HG03378 (cell line): ENCODE data around the gene FYN.
"Not testable (repeated sequence)": the region's sequence is repeated elsewhere in the genome, so short reads cannot be mapped to it uniquely, and the experiment has no call there.

ENCODE experiments used
- ATAC-seq: cut with Tn5 transposase; IDR thresholded peaks from one replicate; pipeline ENCODE4 v1.9.1; 2021; ENCODE audit warnings: mild to moderate bottlenecking, moderate library complexity; ENCODE audit not compliant: unreplicated experiment

FYN gene

DNA sequence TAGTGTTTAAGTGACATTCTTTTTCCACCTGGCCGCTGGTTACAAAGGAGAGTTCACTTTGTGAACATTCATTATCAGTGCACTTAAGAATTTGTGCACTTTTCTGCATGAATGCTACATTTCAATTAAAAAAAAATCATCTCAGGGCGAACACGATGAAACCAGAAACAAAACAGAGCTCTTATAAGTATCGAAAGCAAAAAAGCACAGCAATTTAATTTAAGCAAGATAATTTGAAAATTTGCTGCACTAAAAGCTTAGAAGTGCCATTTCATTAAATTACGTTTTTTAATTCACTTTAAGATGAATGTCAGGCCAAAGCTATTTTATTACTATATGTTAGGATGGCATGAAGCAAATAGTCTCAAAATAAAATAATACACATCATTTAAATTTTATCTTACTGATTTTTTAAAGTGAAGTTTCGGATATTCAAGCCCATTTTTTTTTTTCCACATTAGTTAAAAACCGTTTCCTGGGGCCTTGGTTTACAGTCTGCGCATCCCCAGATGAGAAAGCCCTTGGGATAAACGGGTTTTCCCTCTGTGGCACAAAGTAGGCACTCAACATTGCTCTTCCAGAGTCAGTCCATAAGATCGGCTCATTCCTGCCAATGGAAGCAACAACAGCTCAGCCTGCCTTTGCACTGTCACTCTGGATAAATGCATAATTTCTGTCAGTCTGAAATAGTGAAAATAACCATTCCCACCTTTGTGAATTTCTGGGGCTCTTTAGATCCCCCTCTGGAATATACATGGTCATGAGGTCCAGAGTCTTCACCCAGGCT lies 80.1 kb downstream of the FYN start:
- no peak for ATAC-seq

DNA sequence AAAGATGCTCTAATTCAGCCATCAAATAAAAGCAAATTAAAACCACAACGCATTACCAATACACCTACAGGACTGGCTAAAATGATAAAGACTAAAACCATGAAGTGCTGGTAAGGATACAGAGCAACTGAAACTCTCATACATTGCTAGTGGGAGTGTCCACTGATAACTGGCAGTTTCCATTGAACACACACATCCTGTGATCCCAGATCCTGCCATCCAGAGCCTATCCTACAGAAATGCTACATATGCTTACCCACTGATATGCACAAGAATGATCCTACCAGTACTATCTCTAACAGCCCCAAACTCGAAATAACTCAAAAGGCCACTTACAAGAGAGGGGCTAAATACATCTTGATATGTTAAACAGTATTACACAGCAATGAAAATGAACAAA lies 81.0 kb downstream of the FYN start:
- no peak for ATAC-seq

DNA sequence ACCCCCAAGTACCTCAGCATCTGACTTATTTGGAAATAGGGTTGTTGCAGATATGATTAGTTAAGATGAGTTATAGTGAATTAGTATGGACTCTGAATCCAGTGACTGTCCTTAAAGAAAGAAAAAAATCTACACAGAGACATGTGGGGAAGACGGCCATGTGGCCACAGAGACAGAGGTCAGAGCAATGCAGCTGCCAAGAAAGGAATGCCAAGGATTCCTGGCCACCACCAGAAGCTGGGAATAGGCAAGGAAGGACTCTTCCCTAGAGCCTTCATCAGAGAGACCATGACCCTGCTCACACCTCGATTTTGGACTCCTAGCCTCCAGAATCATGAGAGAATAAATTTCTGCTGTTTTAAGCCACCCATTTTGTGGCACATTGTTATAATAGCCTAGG lies 81.8 kb downstream of the FYN start:
- no peak for ATAC-seq

DNA sequence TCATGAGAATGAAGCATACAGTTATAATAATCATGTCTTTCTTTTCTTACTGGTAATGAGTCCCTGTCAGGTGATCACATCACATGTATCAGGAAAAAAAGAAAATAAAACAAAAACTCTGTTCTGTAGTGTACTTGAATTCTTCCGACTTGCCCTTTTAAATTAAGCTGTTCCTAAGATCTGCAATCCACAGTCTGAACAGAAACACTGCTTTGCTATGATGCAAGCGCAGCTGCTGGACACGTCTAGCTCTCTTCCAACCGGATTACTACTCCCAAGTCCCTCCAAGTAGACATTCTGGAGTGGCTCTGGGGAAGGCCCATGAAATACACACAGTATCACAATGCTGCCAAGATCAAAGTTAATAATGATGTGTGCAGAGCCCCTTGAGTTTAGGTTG lies 83.7 kb downstream of the FYN start:
- ATAC-seq, result no peak

DNA sequence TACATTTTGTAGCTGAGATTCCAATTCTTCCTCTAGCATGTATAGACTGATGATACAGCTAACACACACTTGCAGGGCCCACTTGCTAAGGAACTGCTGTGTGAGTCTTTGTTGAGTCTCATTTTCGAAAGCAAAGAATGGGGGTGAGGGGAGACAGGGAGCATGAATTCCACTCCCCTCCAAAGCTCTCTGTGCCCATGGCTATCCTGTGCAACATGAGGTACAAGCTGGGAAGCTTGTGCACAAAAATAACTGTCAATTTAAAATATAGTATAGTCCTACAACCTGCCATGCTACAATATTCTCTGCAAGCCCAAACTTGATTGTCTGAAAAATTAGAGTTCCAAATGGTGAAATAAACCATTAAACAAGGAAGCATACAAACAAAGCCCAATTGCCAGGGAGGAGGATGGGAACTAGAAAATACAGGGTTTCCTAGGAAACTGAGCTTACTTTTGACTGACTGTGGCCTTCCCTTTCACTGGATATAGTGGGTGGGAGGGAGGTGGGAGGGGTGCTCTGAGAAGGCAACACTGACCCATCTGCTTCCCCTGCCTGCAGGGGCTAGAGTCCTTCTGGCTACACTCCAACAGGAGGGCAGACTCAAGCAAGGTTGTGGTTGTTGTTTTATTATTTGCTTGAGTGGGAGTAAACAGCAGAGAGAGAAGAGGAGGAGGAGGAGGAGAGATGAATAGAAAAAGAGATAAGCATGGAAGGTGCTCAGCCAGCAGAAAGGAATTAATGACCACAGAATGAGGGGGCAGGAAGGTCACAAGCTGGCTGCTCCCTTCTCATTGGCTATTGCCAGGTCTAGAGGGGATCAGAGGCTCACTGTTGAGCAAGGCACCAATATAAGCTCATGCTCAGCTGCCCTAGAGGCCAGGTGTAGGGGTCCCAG lies 84.6 kb downstream of the FYN start:
- ATAC-seq, result no peak

DNA sequence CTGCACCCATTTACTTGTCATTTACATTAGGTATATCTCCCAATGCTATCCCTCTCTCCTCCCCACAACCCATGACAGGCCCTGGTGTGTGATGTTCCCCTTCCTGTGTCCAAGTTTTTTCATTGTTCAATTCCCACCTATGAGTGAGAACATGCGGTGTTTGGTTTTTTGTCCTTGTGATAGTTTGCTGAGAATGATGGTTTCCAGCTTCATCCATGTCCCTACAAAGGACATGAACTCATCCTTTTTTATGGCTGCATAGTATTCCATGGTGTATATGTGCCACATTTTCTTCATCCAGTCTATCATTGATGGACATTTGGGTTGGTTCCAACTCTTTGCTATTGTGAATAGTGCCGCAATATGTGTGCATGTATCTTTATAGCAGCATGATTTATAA lies 87.1 kb downstream of the FYN start:
- not testable (repeated sequence) for ATAC-seq

DNA sequence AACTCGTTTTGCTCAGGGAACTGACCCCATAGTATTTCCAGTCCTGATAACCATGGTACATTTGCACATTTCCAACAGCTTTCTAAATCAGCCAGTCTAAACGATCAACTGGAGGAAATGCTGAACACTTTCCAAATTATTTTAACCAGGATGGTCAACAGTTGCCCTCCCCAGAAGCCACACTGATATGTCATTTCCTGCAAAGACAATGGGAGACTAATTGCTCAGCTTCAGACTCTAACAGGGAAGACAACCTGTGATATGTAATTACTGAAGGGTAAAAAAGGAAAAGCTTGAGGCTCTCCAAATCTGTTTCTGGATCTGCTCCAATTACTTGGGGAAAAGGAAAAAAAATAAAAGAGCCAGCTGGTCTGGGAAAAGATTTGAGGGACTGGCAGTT lies 88.8 kb downstream of the FYN start:
- no peak for ATAC-seq

DNA sequence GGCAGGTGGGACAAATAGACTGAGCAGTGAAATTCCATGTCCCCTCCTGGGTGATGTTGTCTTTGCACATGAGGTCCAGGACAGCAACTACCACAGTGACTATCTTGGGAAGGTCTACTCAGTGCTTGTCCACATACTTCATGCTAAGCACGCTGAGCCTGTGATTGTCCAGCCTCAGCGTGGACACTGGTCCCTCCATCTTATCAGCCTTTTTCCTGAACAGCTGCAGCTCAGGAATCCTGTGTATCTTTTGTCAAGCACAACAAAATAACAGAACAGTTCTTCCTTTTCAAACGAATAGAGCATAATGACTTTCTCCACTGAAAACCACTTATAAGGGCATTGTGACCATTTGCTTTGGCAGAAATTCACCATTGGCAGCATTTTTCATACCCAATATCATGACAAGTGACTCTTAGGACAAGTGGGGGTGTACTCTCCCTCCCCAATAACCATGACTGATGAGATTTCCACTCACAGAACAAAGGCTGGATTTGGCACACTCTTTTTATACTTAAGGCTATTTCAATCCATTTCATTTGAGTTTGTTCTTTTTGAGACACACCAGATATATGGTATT lies 90.3 kb downstream of the FYN start:
- ATAC-seq, result no peak

DNA sequence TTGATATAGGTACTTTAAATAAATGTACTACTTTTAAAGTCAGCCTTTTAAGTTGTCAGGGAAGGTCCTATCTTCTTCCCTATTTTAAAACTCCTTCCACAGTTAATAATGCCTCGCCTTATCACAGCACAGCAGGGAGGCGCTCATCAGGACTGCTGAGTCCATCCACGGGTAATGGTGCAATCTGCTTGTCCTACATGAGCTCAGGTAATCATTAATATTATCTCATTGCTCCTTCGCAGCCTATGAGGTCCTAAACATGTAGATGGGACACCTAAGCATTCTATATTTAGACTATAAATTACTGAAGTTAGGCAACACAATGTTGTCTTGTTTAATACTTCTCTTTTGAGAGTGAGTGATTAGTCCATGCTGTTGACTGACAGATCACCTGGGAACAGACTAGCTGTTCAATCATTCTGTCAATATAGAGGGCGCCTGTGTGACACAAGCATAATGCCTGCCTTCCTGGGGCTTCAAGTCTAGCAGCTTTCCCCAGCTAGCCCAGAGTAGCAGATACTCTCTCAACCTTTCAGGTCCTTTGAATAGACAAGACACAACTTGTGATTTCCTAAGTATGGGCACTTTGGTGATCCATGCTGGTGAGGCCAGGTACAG lies 91.0 kb downstream of the FYN start:
- no peak for ATAC-seq

DNA sequence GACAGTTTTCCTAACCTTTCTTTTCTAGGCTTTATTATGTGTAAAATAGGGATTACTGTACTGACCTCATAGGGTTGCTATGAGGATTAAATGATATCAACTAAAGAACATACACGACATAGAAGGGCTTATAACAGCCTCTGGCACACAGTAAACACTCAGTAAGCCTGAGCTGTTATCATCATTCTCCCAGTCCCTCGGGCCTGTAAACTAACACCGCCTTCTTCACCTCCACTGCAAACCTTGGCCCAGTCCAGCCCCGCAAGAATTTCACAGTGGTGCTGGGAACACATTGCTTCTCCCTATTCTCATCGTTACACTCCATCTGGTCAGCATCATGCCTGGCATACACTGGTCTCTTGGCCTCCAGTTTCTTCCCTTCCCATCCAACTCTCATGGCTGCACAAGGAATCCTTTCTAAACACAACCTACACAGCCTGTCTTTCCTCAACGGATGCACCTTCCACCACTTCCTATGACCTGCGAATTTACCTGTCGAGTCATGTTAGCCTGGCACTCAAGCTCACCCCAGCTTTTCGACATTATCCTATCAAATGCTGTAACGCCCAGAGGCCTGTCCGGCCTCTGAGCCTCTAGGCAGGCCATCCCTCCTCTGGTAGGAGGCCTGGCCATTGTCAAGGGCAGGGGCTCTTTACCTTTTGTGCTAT lies 92.1 kb downstream of the FYN start:
- no peak for ATAC-seq

DNA sequence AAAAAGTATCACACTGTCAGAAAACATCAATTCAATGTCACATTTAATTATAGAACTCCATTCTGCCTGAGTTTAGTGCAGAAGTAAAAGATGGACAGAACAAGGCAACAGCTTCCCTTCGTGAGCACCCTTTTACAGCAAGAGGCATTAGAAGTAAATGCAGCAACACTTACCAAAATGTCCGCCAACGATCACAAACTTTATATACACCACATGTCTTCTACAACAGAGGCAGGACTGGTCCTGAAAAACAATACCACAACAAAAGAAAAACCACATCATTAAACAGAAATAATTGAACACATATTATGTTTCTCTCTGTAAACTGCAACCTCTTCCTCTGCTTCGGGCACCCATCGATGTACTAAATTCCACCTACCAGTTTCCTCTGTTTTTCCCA lies 92.9 kb downstream of the FYN start:
- no peak for ATAC-seq

DNA sequence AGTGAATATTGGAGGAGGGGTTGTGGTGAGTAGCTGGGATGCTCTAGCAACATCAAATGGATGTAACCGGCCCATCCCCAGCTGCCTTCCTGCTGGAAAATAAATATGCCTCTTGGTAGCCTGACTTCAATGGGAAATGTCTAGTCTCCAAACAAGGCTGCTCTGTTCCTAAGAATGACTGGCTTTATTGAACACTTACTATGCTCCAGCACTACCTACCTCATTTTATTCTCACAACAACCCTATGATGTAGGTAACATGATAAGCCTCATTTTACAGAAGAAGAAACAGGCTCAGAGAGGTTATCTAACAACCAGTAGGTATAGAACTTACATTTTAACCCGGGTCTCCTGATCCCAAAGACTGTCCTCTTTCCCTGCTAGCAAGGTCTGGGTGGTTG lies 93.6 kb downstream of the FYN start:
- ATAC-seq, result no peak

DNA sequence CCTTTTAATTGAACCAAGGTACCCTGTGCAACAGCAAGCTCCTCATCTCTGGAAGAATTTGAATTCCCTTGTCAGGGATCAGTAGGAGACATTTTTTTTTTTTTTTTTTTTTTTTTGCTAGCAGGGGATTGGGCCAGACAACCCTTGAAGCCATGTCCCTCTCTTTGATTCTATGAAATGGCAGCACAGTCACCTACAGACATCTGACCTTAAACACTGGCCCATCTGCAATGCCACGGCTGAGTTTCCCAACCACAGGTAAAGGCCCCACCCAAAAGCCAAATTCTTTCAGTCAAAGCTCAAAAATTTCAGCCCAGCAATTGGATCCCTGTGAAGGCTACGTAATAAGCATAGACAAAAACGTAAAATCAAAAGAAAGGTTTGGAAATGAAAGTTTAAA lies 94.2 kb downstream of the FYN start:
- ATAC-seq, result no peak

DNA sequence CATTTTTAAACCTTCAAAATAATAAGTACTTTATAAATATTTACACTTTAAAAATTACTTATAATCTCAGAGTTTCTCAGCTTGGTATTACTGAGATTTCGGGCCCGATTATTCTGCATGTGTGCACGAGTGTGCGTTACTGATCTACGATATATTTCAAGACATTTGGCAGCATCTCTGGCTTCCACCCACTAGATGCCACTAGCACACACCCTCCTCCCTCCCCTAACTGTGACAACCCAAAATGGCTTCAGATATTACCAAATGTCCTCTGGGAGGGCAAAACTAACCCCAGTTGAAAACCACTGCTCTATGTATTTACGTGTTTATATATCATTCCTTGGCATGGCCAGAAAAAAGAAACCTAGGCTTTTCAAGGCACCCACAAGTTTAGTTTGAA lies 95.9 kb downstream of the FYN start:
- ATAC-seq, result peak; percentile 51

DNA sequence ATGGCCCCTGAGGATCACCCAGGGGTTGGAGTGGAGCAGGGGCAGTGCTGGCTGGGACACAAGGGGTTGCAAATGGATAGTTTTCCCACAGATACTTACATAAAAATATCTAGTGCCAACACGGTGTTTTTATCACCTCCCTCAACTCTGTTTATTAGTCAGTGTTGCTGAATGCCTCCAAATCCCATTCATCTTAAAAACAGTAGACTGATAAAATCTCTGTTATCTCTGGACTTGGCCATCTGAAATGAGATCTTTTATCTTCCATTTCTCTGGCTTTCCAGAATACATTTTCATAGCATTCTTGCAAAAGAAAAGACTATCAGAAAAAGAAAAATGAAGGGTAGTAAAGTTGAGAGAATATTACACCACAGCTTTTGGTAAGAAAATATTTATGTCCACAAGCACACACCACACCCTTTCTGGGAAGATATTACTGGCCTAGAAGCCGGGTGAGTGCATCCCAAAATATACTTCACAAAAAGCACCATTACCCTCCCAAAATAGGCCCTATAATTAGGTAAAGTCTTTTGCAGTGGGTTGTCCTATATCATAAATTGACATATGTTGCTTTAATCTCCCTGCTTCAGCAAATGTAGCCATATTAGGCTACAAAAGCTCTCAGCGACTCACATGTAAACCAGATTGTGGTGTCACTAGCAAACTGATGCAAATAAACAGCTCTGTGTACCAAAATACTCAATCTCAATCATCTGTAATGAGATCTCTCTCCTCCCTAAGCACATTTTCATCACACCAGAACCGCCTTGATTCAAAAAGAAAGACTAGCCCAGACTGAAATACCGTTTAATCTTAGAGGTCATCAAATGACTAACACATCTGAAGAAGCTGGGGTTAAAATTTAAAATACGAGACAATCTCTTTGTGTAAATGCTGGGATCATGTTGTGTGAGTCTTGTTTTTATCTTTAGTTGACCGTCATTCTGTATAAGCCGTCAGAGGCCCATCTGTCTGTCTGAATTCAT lies 96.7 kb downstream of the FYN start:
- no peak for ATAC-seq

DNA sequence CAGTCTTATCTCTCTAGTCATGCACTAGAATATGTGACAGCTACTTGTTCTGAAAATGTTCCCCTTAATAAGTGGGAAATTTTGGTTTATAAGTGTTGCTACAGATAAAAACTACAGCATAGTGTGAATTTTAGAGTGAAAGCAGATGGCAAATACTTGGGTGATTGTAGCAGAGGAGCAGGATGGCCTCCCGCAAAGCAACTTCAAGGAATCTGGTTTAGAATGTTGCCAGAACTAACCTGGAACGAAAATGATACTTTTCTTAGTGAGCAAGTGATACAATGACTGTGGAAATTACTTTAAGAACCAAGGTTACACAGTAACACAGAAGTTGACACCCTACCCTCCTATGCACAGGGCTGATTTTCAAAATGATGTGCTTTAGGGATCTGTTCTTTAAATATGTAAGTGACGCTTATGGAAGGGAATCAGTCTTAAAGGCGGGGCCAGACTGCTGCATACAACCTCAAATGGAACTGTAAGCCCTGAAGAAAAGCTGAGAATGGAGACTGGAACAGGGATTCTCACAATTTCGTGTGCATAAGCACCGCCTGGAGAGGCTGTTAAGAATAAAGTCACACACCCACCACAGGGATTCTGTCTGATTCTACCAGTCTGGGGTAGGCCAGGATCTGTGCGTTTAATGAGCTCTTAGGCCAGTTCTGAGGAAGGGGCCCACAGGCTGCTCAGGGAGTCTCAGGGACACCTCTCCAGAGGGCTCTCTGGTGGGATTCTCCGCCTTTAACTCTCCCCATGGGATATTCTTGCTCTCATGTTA lies 97.9 kb downstream of the FYN start:
- no peak for ATAC-seq

DNA sequence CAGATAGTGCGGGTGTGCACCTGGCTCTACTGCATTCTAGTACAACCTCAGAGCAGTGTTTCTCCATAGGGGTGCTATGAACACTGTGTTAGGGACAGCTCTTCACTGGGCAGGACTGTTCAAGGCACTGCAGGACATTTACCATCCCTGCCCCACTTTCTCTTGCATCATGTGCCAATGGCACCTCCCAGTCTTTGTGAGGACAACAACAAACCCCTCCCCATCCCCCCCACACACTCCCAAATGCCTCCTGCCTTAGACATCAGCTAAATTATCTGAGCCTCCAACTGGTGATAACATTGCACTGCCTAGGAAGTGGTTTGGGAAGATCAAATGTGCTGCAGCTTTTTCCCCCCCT lies 98.9 kb downstream of the FYN start:
- no peak for ATAC-seq

DNA sequence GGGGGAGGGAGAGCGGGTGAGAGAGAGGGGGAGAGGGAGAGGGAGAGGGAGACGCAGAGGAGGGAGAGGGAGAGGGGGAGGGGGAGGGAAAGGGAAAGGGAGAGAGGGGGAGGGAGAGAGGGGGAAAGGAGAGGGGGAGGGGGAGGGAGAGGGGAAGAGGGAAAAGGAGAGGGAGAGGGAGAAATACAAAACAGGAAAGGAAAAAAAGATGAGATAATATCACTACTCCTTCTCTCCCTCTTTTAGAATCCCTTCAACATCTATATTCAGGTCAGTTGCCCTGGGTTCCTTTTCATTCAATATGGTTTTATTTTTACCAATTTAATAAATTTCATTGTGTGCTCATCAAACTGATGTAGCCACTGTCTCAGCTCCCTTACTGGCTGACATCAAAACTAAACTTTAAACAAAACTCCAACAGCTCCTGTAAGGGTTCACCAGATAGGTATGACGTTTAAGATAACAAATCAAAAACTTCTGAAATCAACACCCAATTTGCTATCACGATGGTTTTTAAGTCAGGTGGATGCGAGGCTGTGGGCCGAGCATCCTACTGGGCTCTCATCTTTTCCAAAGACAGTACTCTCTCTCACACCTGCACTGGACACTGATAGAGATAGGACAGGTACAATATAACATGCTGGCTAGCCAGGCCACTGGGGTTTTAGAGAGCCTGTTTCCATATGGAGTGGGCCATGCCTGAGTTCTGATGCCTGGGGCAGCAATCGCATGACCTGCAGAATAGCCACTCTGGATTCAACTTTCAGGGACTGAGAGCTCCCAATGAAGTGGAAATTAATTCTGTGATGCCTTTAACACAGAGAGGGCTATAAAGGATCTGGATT lies 99.5 kb downstream of the FYN start:
- no peak for ATAC-seq
